OCI-LY7 (cell line): Measurements from ENCODE around the gene CLMN. TPM values are rescaled to one million over a fixed set of nuclear protein-coding genes. Genes with fewer than 3 reads are reported as not detected.

Experiments
- BruUV-seq: library from RNA; stranded (reverse); fragments of 400-500 nt; replicated peaks from 2 replicates; lab custom pipeline; 2021; lab: Mats Ljungman, UMichigan
- CTCF ChIA-PET: fragments of 300-600 bp; sonication (Branson Sonifier 250); formaldehyde crosslinking; loops from one replicate; lab custom pipeline; 2022; ENCODE audit warnings: antibody characterized with exemption; ENCODE audit not compliant: unreplicated experiment; lab: Charles Lee
- POLR2A ChIA-PET: fragments of 300-600 bp; sonication (Branson Sonifier 250); formaldehyde crosslinking; loops from one replicate; lab custom pipeline; 2022; ENCODE audit warnings: antibody characterized with exemption; lab: Charles Lee
- DNase-seq: peaks from one replicate; pipeline ENCODE4 v3.0.0-alpha.2; 2015; ENCODE audit warnings: low spot score
- H2AFZ ChIP-seq: fragments of 200-600 bp; sonication (generic), shearing (Covaris generic); 2 replicates; pipeline ENCODE4 v1.6.1; 2014; ENCODE audit warnings: mild to moderate bottlenecking, antibody characterized with exemption, low read length, moderate library complexity
- H3K27ac ChIP-seq: fragments of 200-600 bp; sonication (generic); 2 replicates; pipeline ENCODE4 v1.5.1; 2014; ENCODE audit warnings: mixed run types, low read depth, mild to moderate bottlenecking, moderate library complexity, low read length, inconsistent platforms; ENCODE audit not compliant: poor library complexity, severe bottlenecking
- H3K36me3 ChIP-seq: fragments of 200-600 bp; sonication (generic); 2 replicates; pipeline ENCODE4 v1.6.1; 2014; ENCODE audit warnings: mild to moderate bottlenecking, antibody characterized with exemption, low read length, moderate library complexity, mixed read lengths; ENCODE audit not compliant: insufficient read depth
- H3K4me1 ChIP-seq: fragments of 200-600 bp; sonication (generic); 2 replicates; pipeline ENCODE4 v1.5.1; 2014; ENCODE audit warnings: mild to moderate bottlenecking, low read length; ENCODE audit not compliant: insufficient read depth, poor library complexity, severe bottlenecking
- H3K4me2 ChIP-seq: fragments of 200-600 bp; sonication (generic); 2 replicates; pipeline ENCODE4 v1.6.1; 2014; ENCODE audit warnings: mild to moderate bottlenecking, low read length
- H3K4me3 ChIP-seq: fragments of 200-600 bp; sonication (generic); 2 replicates; pipeline ENCODE4 v1.5.1; 2014; ENCODE audit warnings: mild to moderate bottlenecking, low read depth, low read length; ENCODE audit not compliant: poor library complexity, severe bottlenecking
- H3K79me2 ChIP-seq: fragments of 200-600 bp; sonication (generic); 2 replicates; pipeline ENCODE4 v1.6.1; 2016; ENCODE audit warnings: low read depth, mild to moderate bottlenecking, low read length, moderate library complexity, mixed read lengths; ENCODE audit not compliant: insufficient read depth
- H3K9me2 ChIP-seq: fragments of 200-600 bp; sonication (generic); 2 replicates; pipeline ENCODE4 v1.6.1; 2016; ENCODE audit warnings: mild to moderate bottlenecking, low read length, mixed read lengths; ENCODE audit not compliant: insufficient read depth
- H3K9me3 ChIP-seq: fragments of 200-600 bp; sonication (generic); 2 replicates; pipeline ENCODE4 v1.6.1; 2014; ENCODE audit warnings: mild to moderate bottlenecking, mixed run types, low read length, mixed read lengths
- H4K20me1 ChIP-seq: fragments of 200-600 bp; sonication (generic); 2 replicates; pipeline ENCODE4 v1.6.1; 2014; ENCODE audit warnings: mild to moderate bottlenecking, antibody characterized with exemption, low read length, moderate library complexity, mixed read lengths; ENCODE audit not compliant: insufficient read depth
- CTCF ChIP-seq: fragments of 200-600 bp; sonication (generic); conservative IDR thresholded peaks from 2 replicates; pipeline ENCODE4 v1.5.1; 2014; ENCODE audit warnings: mild to moderate bottlenecking, antibody characterized with exemption, low read length, moderate library complexity, mixed read lengths
- EZH2phosphoT487 ChIP-seq: fragments of 200-600 bp; sonication (generic); IDR thresholded peaks from 2 replicates; pipeline ENCODE4 v1.6.1; 2018; ENCODE audit warnings: low read depth, borderline replicate concordance, mild to moderate bottlenecking, mixed run types, antibody characterized with exemption, low read length, moderate library complexity, mixed read lengths
- intact Hi-C: fragments of 100-400 bp; cut with micrococcal nuclease; formaldehyde crosslinking; loops from one replicate; pipeline ENCODE4 v1.10.0; 2022; ENCODE audit not compliant: unreplicated experiment
- total RNA-seq, 2 experiments: library from RNA; depleted of rRNA in 1 of 2; stranded (reverse); fragments of >200 nt in 1 of 2; shearing (Covaris generic) in 1 of 2; gene quantifications; 2 replicates each; pipeline ENCODE4 v1.2.3, GENCODE V29; 2014 to 2022

The CLMN gene
- total RNA-seq, 2 experiments from 2014 or later, result 6.8 to 12.0 TPM

- Histone ChIP-seq H3K9me2 (no peaks in the 10 kb centered on the region), H3K4me1 (peaks cover 89% of the 10 kb centered on the region), H3K4me2 (no peak overlapping the region; the same call in 1 of the 2 replicates), H3K9me3 (no peaks in the 10 kb centered on the region), H3K4me3 (no peak overlapping the region), H3K79me2 (no peaks in the 10 kb centered on the region), H3K27ac (no peak overlapping the region), H3K36me3 (no peaks in the 10 kb centered on the region), H4K20me1 (peaks cover 6% of the 10 kb centered on the region; the same call in 1 of the 2 replicates), H2AFZ (no peak overlapping the region)
- ChIA-PET CTCF (no interaction called here), POLR2A (no interaction called here)
- no peak for DNase-seq
- BruUV-seq, result no TSS peak
- intact Hi-C loops, result no loop called here
- no peak for TF ChIP-seq EZH2phosphoT487
- TF ChIP-seq CTCF, result no peak
Measured at GRCh38 chr14:95301527-95302187, 18.1 kb downstream of the CLMN start.

- peak; percentile 32 for DNase-seq
- BruUV-seq, result no TSS peak
- H3K9me3 ChIP-seq, result peaks cover 1% of the 10 kb centered on the region; the same call in 1 of the 2 replicates
- peak overlapping the region; percentile 17 for H3K4me3 ChIP-seq
- H3K36me3 ChIP-seq, result no peaks in the 10 kb centered on the region
- H3K4me2 ChIP-seq, result peak overlapping the region; percentile 69
- ChIA-PET CTCF (no interaction called here), POLR2A (interaction anchor here (0.7 kb wide), 2 partner anchors 23 to 862 kb away, joined by 3 to 4 read pairs; no protein-coding TSS in a partner anchor)
- H4K20me1 ChIP-seq, result peaks cover 6% of the 10 kb centered on the region; the same call in 1 of the 2 replicates
- peaks cover 86% of the 10 kb centered on the region for H3K4me1 ChIP-seq
- no peaks in the 10 kb centered on the region for H3K79me2 ChIP-seq
- H2AFZ ChIP-seq, result peak overlapping the region; percentile 58; the same call in 1 of the 2 replicates
- intact Hi-C loops, result no loop called here
- no peak for TF ChIP-seq CTCF
- no peak for TF ChIP-seq EZH2phosphoT487
- H3K9me2 ChIP-seq, result no peaks in the 10 kb centered on the region
- no peak overlapping the region for H3K27ac ChIP-seq
Measured at GRCh38 chr14:95300697-95301526, 18.8 kb downstream of the CLMN start.
